GM19467 (cell line): ENCODE results near the gene PODXL.
"Not testable (repeated sequence)": the region's sequence is repeated elsewhere in the genome, so short reads cannot be mapped to it uniquely, and the experiment has no call there.

ENCODE experiments used
- ATAC-seq: cut with Tn5 transposase; IDR thresholded peaks from one replicate; pipeline ENCODE4 v1.9.1; 2021; ENCODE audit warnings: mild to moderate bottlenecking, moderate library complexity; ENCODE audit not compliant: unreplicated experiment

The PODXL gene

DNA sequence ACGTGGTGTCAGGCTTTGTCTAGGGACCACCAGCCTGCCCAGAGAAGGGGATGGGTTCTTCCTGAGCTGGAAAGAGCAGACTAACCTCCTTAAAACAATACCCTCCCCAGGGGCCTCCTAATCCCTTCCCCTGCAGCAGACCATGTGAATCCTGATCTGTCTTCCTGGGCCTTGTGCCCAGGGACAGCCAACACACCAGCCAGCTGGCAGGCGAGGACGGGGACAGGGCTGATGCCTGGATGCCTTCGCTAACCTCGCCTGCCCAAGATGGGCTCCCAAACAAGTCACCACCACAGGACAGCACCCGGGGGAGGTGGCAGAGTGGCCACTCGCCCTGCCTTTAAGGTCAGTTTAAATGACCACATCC lies 17.6 kb downstream of the PODXL start:
- ATAC-seq: no peak

DNA sequence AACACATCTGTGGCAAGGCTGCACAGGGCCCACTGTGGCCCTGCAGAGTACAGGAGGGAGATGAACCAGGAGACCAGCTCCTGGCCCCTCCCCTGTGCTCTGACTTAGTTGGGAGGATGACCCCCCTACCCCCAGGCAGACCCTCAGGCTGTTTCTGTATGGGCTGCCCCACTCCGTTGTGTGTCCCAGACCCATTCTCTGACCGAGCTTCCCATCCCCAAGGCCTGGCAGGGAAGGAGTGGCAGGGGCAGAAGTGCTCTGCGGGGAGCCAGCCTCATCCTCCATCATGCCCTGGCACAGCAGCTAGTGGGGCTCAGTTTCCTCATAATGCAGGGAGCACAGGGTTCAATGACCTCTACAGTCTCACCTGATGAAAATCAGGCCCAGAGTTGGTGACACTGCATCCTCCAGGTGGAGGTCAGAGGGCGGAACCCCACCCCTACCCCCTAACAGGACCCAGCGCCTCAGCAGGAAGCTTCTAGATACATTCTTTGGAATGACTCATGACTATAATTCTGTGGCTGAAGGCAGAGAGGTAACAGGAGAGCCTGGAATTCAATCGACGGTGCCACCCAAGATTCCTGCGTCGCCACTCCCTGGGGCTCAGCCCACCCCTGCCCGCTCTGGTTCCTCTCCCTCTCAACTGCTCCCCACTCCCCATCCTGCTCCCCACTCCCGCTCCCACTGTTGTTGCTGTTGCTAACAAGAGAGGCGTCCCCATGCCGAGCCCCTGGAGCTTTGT lies 18.2 kb downstream of the PODXL start:
- ATAC-seq: no peak

DNA sequence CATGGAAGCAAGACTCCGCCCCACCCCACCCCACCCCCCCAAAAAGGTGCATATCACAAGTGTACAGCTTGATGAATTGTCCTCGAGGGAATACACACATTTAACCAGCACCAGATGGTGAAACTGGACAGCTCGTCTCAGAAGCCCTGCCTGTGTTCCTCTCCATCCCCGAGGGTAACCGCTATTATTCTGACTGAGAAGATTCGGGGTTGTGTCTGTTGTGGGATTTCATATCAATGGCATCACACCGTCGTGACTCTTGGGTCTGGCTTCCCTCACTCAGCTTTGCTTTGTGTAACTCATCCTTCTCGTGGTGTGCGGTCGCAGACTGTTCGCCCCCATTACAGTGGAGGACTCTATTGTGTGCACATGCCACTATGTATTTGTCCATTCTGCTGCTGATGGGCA lies 18.9 kb downstream of the PODXL start:
- no peak for ATAC-seq

DNA sequence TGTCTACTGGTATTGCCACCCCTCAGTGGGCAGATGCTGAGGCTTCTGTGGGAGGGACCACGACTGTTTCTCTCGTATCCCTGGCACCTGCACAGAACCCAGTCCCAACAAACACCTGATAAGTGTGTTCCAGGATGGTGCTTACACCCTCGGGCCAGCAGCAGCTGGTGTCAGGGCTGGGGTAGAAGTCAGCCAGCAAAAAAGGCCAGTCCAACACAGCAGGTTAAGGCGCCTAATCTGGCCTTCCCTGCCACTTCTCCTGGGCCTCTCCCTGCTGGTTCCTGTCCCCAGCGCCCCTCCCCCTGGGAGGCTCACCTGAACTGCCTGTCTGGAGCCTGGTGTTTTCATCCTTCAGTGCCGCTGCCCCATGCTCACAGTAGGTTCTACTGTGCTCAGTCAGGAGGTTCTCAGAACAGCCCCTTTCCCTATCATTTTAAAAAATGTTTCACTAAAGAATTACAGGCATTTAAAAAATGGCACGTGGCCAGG lies 20.0 kb downstream of the PODXL start:
- ATAC-seq: no peak

DNA sequence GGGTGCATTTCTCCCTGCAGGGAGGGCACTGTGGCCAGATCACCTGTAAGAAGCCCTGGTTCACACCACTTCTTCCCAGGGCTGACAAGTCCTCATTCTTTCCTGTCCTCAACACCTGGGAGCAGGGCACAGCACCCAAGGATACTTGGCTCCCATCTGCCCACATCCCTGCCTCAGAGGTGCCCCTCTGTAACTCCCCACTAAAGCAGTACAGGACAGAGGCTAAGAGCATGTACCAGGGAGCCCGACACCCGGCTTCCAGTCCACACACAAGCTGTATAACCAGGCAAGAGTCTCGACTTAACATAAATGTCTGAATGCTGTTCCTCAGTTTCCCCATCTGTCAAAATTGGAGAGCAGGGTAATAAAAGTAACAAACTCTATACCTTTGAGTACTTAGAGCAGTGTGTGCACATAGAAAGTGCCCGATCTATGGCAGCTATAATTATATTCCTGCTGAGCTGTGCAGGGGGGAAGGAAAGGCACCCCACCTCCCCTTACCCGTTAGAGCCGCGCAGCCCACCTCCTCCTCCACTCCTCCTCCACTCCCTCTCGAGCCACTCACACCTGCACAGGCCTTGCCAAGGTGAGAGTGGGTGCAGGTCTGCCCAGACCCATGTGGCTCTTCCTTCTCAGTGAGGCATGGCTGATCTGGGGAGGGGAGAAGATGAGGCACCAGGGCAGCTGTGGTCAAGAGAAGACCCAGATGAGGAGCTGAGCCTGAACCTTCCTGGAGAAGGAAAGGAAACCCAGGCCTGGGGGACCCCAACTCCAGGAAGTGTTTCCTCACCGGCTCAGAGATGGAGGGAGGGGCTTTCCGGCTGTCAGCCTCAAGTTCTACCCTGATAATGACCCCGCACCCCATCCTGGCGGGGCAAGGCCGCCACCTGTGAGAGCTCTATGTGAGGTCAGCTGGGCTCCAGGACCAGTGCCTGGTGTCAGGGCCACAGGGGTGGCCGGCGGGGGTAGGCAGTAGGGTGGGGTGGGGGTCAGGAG lies 22.6 kb downstream of the PODXL start:
- ATAC-seq: no peak

DNA sequence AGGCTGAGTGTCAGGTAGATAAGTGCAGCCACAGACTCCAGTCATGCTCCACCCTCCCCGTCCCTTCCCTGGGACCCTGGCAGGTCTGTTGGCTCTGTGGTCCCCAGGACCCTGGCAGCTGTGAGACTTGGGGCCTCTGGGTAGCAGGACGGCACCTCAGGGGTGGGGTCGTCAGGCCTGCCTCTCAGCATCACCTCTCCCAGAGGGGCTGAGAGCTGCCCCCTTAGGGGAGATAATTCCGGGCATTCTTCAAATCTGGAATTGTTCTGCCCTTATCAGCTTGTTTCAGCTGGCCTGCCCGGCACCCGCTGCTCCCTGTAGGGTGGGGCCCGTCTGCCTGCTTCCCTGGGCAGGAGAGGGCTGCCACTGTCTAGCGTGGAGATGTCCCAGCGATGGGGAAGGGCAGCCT lies 23.3 kb downstream of the PODXL start:
- ATAC-seq: no peak

DNA sequence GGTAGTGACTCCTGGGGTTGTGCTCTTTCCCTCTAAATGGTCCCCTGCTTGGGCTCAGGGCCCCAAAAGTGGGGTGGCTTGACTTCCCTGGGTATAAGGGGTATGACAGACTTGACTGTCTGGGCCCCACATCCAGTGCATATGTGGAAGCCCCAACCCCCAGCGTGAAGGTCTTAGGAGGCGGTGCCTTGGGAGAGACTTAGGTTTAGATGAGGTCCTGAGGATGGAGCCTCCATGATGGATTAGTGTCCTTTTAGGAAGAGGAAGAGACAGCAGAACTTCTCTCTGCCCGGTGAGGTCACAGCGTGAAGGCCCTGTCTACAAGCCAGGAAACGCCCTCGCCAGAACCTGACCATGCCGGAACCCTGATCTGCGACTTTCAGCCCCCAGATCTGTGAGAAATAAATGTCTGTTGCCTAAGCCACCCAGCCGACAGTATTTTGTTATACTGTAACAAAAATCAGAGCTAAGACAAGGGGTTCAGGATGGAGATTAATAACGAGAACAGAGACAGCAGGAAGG lies 23.8 kb downstream of the PODXL start:
- no peak for ATAC-seq

DNA sequence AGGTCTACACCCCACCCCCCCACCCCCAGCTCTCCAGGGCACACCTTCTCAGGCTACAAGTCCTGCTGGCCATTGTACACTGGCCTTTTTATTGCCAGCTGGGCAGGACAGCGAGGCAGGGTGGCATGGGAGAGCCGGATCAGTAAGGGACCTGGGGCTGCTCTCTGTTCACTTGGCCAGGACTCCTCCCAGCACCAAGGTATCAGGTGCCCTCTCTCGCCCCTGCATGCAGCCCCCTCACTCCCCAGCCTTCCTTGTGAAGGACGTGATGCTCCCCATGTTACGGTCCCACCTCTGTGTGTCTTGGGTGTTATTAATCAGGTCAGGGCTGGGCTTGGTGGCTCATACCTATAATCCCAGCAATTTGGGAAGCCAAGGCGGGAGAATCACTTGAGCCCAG lies 26.3 kb downstream of the PODXL start:
- no peak for ATAC-seq

DNA sequence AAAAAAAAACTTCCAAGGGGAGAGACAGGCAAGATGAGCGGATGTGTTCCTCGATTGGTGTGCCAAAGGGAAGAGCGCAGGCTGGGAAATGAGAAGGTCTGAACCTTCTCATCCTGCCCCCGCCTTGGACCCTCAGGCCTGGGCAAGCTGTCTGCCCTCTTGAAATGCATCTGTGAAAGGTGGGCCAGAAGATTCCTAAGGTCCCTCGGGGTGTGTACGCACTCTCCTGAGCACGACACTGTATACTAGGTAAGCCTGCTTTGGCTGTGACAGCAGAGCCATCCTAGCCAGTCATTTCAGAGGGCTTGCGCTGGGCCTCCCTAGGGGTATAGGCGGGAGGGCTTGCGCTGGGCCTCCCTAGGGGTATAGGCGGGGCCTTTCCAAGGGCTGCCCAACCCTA lies 26.8 kb downstream of the PODXL start:
- no peak for ATAC-seq

DNA sequence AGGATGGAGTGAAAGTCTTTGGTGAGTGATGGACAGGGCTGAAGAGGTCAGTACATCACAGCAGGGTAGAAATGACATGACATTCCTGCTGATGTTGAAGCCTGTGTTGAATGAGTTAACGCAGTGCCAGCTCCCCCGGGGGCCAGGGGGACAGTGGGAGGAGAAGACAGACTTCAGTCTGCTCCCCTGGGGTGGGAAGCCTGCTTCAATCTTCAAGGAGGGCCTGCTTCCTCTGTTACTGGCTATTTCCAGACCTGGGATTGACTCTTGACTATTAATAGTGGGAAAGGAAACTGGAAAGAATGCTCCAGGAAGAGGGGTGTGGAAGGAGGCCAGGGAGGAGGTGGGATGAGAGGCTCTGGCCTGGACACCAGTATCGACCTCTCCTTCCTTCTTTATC lies 27.2 kb downstream of the PODXL start:
- ATAC-seq: no peak

DNA sequence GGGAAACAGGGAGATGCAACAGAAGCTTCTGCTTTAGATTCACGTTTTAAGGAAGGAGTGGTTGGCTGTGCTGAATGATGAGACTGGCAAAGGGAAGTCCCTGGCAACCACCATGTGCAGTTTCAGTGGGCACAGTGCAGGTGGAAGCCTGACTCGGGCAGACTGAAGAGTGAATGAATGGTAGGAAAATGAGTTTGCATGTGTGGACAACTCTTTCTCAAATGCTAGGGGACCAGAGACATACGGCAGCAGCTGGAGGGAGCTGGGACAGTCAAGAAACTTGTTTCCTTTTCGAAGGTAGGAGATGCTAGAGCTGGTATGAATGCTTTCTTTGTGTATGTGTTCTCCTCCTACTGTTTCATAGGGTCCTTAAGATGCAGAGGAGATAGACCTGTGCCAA lies 29.0 kb downstream of the PODXL start:
- no peak for ATAC-seq

DNA sequence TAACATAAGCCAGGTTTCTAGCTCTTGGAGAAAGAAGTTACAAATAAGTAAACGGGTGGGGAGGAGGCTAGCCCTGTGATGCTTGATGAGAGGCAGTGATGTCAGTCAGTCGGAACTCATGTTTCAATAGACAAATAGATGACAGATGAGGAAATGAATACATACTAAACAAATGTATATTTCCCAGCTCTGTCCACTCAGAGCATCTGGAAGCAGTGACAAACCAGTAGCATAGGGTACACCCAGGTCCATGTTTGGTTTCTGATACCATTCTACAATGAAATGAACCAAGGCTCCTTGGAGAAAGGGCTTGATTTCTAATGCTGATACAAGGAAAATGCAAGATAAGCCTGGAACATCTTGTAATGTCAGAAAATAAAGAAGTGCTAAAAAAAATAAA lies 30.6 kb downstream of the PODXL start:
- ATAC-seq: no peak

DNA sequence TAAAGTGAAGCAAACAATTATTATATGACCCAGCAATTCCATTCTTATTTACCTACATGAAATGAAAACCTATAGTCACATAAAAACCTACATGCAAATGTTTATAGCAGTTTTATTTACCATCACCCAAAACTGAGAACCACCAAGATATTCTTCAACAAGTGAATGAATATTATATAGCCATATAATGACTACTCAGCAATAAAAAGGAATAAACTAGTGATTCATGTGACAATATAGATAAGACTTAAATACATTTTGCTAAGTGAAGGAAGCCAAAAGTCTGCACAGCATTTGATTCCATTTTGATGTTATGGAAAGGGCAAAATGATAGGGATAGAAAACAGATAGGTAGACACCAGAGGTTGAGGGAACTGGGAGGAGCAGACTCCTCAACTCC lies 31.7 kb downstream of the PODXL start:
- no peak for ATAC-seq

DNA sequence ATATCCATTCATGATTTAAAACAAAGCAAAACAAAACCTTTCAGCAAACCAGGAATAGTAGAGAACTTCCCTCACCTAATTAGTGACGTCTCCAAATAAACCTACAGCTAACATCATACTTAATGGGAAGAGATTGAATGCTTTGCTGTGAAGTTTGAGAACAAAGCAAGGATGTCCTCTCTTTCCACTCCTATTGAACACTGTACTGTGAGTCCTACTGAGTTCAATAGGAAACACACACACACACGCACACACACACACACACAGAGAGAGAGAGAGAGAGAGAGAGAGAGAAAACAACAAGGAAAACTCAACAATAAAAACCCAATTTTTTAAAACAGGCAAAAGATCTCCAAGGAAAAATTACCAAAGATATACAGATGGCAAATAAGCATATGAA lies 32.3 kb downstream of the PODXL start:
- ATAC-seq: no peak

DNA sequence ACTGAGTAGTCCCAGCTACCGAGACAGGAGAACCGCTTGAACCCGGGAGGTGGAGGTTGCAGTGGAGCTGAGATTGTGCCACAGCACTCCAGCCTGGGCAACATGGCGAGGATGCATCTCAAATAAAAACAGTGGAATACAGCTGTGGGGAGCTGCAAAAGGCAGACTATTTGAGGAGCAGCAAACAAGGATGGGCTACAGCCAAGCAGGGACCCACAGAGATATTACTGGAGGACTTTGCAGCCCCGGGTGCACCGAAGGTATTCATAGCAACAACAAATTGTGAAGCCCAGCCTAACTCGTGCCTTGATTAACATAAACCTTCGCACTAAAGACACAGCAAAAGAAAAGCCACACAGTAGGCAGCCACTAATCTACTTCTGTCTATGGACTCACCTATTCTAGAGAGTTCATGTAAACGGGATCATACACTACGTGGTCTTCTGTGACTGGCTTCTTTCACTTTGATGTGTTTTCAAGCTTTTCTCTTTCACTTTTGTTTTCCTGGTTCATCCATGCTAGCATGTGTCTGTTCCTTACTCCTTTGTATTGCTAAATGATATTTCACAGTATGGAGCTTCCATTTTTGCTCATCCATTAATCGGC lies 34.0 kb downstream of the PODXL start:
- no peak for ATAC-seq

DNA sequence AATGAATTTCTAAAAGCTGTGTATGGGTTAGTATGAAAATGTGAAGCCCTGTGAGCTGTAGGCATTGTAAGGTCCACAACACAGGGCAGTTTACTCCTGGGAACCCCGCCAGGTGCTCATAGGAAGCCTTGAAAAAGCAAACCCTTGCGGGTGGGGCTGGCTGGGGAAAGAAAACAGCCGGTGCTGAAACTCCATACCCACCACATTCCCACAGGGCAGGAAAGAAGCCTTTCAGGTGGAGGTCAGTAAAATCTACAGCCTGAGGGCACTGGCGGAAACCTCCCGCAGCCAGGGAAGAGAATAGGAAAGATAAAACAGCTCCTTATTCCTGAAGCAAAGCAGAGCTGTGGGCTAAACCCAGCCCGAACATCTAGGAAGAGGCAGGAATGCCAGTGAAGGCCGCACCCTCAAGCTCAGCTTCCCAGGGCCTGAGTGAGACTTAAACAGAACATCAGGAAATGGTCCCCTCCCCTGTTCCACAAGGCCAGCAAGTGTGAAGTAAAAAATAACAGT lies 34.7 kb downstream of the PODXL start:
- no peak for ATAC-seq

DNA sequence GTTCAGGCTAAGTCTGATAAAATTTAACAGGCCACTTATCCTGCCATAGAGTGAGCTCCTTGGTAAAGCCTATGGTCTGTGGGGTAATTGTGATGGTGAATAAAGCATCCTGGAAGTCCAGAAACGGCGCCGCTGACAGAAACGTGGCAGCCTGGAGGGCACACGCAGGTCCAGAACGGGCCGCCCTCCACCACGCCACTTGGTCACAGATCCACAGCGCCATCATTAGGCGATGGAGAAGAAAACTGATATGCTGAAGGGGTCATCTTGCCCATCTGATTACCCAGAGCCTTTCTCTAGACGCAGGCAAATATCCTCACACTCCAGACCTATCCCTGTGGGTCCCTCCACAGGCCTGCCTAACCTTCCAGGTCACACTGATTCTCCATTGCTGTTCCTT lies 37.8 kb downstream of the PODXL start:
- no peak for ATAC-seq

DNA sequence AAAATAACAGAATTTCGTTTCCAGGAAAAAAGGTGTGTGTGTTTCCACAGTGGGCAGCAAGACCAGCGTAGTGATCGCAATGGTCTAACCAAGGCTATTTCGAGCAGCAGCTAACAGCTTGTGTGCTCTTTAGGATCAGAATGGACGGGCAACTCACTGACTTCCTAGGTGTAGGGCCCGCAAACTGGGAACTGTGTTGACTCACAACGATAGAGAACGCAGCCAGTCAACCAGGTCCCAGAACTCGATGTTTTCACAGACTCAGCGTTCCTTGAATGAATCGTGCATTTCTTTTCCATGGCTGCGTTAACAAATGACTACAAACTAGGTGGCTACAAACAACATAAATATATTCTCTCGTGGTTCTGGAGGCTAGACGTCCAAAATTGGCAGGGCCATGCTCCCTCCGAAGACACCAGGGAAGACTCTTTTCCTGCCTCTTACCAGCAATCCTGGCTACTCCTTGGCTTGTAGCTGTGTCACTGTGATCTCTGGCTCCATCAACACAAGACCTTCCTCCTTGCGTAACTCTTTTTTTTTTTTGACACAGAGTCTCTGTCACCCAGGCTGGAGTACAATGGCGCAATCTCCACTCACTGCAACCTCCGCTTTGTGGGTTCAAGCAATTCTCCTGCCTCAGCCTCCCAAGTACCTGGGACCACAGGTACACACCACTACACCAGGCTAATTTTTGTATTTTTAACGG lies 39.1 kb downstream of the PODXL start:
- no peak for ATAC-seq

DNA sequence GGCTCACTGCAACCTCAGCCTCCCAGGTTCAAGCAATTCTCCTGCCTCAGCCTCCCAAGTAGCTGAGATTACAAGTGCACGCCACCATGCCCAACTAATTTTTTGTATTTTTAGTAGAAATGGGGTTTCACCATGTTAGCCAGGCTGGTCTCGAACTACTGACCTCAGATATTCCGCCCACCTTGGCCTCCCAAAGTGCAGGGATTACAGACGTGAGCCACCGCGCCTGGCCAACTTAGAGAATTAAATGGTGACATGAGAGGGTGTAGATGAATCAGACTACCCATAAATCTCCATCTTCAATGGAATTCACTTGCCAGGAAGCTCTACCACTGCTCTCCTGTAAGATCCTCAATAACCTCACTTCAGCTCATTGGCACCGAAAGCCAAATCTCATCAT lies 41.0 kb downstream of the PODXL start:
- not testable (repeated sequence) for ATAC-seq

DNA sequence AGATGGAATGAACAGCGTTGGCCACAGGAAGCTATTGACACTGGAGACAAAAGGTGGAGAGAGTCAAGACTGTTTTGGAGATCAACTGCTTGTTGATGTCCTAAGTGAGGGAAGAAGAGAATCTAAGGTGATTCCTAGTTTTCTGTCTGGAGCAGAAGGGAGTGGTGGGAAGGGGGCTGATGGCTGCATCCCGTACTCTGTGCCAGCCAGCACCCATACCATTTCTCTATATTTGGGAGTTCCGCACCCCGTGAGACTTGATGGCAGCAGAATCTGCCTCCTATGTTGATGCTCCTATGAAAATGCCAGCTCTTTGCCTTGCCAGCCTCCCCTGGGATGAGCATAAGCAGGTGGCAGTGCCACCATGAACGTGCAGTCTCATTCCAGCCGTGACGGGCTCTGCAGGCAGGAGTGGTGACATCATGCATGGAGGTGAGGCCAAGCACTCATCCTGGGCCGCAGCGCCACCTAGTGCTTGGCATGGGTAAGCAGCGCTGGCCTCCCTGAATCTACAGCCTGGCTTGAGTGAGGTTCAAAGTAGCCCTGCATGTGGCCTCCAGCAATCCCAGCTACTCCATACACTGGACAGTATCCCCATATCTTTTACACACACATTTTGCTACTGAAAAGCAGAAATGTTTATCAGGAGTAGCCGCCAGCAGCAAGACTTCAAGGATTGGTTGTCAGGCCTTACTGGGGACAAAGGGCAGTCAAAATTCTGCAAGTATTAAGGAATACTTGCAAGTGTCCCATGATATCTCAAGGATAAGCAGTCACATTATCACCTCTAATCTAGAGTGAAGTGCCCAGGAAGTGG lies 43.0 kb downstream of the PODXL start:
- peak; percentile 90 for ATAC-seq
